Loucy (cell line): ENCODE measurements around the gene IFITM1.
"Not testable (repeated sequence)": the region's sequence is repeated elsewhere in the genome, so short reads cannot be mapped to it uniquely, and the experiment has no call there.

Experiments
- H2AFZ ChIP-seq: fragments of 200-600 bp; sonication (generic); 2 replicates; pipeline ENCODE4 v1.6.0; 2016; ENCODE audit warnings: antibody characterized with exemption, mild to moderate bottlenecking, low read length, moderate library complexity
- H3F3A ChIP-seq: fragments of 200-600 bp; 2 replicates; pipeline ENCODE4 v1.6.0; 2016; ENCODE audit warnings: antibody characterized with exemption, low read depth, mild to moderate bottlenecking
- H3K27me3 ChIP-seq: fragments of 200-600 bp; sonication (generic); 2 replicates; pipeline ENCODE4 v1.6.1; 2014; ENCODE audit warnings: low read length, mild to moderate bottlenecking; ENCODE audit not compliant: insufficient read depth, poor library complexity, severe bottlenecking
- H3K36me3 ChIP-seq: fragments of 200-600 bp; sonication (generic); 2 replicates; pipeline ENCODE4 v1.6.1; 2016; ENCODE audit warnings: low read length; ENCODE audit not compliant: insufficient read depth
- H3K4me1 ChIP-seq: fragments of 200-600 bp; sonication (generic); 2 replicates; pipeline ENCODE4 v1.5.1; 2014; ENCODE audit warnings: low read length, mild to moderate bottlenecking; ENCODE audit not compliant: insufficient read depth, poor library complexity, severe bottlenecking
- H3K4me2 ChIP-seq: fragments of 200-600 bp; sonication (generic); 2 replicates; pipeline ENCODE4 v1.6.0; 2014; ENCODE audit warnings: antibody characterized with exemption, low read length, low read depth, mild to moderate bottlenecking; ENCODE audit not compliant: poor library complexity, severe bottlenecking
- H3K4me3 ChIP-seq: fragments of 200-600 bp; sonication (generic); 2 replicates; pipeline ENCODE4 v1.5.1; 2014; ENCODE audit warnings: low read length, mild to moderate bottlenecking, mixed read lengths; ENCODE audit not compliant: poor library complexity, severe bottlenecking
- H3K79me2 ChIP-seq: fragments of 200-600 bp; sonication (generic); 2 replicates; pipeline ENCODE4 v1.6.1; 2014; ENCODE audit warnings: low read length; ENCODE audit not compliant: insufficient read depth
- H3K9ac ChIP-seq: fragments of 200-600 bp; sonication (generic); 2 replicates; pipeline ENCODE4 v1.6.0; 2014; ENCODE audit warnings: mild to moderate bottlenecking, low read depth, low read length, moderate library complexity; ENCODE audit not compliant: poor library complexity, severe bottlenecking
- H3K9me2 ChIP-seq: fragments of 200-600 bp; sonication (generic); replicated peaks from 2 replicates; pipeline ENCODE4 v1.6.1; 2016; ENCODE audit warnings: low read depth, low read length, mixed read lengths
- H3K9me3 ChIP-seq: fragments of 200-600 bp; sonication (generic); 2 replicates; pipeline ENCODE4 v1.6.1; 2014; ENCODE audit warnings: mild to moderate bottlenecking, antibody characterized with exemption, low read length, low read depth; ENCODE audit not compliant: insufficient read depth
- H4K20me1 ChIP-seq: fragments of 200-600 bp; sonication (generic); 2 replicates; pipeline ENCODE4 v1.6.0; 2014; ENCODE audit warnings: antibody characterized with exemption, low read length, mild to moderate bottlenecking; ENCODE audit not compliant: insufficient read depth, poor library complexity, severe bottlenecking
- CTCF ChIP-seq: fragments of 200-600 bp; sonication (generic); conservative IDR thresholded peaks from 2 replicates; pipeline ENCODE4 v1.5.1; 2014; ENCODE audit warnings: mild to moderate bottlenecking, antibody characterized with exemption, low read length
- EZH2phosphoT487 ChIP-seq: fragments of 200-600 bp; IDR thresholded peaks from 2 replicates; pipeline ENCODE4 v1.6.1; 2018; ENCODE audit warnings: antibody characterized with exemption, mild to moderate bottlenecking, moderate library complexity, borderline replicate concordance

IFITM1 gene

DNA sequence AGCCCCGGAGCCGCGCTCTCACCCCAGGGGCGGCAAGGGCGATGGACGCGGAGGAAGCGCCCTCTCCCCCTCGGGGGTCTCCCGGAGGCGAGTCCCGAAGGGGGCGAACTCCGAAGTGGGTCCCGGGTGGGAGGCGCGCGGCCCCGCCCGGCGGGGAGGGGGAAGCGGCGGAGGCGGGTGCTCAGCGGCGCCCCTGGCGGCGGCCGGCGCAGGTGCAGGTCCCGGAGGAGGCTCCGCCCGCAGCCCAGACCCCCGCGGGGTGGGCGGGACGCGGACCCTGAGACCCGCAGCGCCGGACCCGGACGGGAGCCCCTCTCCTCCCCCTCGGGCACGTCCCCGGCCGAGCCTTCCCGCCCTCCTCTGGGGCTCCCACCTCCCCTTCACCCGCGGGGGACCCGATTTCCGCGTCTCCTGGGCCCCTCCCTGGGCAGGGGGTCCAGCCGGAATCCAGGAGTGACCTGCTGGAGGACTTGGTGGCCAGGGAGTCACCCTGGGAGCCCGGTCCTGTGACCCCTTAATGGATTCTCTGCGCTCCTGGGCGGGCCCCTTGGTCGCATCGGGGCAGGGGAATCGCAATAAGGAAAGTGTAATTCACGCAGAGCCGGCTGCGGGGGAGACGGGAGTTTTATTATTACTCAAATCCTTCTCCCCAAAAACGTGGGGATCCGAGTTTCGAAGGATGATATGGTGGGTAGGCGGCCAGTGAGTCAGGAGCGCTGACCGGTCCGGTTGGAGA lies 2.7 kb upstream of the IFITM1 start:
- Histone ChIP-seq H3K36me3 (peaks cover 15% of the 10 kb centered on the region), H3K4me2 (peak overlapping the region; percentile 93), H3K9ac (peak overlapping the region; percentile 100), H3K79me2 (peaks cover 84% of the 10 kb centered on the region), H4K20me1 (peaks cover 29% of the 10 kb centered on the region), H3K27me3 (peaks cover 22% of the 10 kb centered on the region), H3K4me1 (peaks cover 38% of the 10 kb centered on the region), H3K4me3 (peak overlapping the region; percentile 100)
- not testable (repeated sequence) for H3K9me2 ChIP-seq, H3F3A ChIP-seq, H3K9me3 ChIP-seq, H2AFZ ChIP-seq

DNA sequence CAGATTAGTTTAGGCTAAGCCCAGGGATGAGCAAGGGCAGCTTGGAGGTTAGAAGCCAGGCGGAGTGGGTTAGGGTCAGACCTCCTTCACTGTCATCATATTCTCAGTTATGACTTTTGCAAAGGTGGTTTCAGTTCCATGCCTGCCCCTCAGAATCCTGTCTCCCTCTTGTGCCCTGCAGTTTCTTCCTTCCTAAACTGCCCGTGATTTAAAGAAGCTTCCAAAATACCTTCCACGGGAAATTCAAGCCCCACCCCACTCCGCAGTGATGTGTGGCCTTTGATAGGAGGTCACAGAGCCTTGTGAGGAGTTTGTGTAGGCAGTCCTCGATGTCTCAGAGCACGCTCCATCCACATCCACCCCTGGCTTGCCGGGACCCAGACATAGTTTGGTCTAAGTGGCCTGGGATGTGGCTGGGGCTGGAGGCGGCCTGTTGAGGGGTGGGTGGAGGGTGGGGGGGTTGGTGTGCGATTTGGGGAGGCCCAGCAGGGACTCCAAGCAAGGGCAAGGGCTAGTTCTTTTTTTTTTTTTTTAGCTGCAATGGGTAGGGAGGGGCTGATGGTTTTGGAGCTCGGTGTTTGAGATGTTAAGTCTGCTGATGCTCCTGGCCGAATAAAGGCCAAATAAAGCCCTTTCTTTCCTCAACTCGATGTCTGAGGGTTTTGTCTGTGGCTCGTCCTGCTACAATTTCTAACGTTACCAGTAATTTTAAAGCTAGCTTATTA lies 1.6 kb upstream of the IFITM1 start:
- H3K4me2 ChIP-seq, result peak overlapping the region; percentile 93
- H3K4me1 ChIP-seq, result peaks cover 28% of the 10 kb centered on the region
- peaks cover 40% of the 10 kb centered on the region for H4K20me1 ChIP-seq
- no peak for TF ChIP-seq EZH2phosphoT487
- no peak for TF ChIP-seq CTCF
- no peak overlapping the region for H2AFZ ChIP-seq
- no peaks in the 10 kb centered on the region for H3K9me2 ChIP-seq
- peak overlapping the region; percentile 100 for H3K9ac ChIP-seq
- H3K4me3 ChIP-seq, result peak overlapping the region; percentile 100
- H3K79me2 ChIP-seq, result peaks cover 84% of the 10 kb centered on the region
- H3K9me3 ChIP-seq, result no peaks in the 10 kb centered on the region
- H3F3A ChIP-seq, result peaks cover 15% of the 10 kb centered on the region; the same call in 1 of the 2 replicates
- H3K36me3 ChIP-seq, result peaks cover 25% of the 10 kb centered on the region
- H3K27me3 ChIP-seq, result peaks cover 32% of the 10 kb centered on the region

DNA sequence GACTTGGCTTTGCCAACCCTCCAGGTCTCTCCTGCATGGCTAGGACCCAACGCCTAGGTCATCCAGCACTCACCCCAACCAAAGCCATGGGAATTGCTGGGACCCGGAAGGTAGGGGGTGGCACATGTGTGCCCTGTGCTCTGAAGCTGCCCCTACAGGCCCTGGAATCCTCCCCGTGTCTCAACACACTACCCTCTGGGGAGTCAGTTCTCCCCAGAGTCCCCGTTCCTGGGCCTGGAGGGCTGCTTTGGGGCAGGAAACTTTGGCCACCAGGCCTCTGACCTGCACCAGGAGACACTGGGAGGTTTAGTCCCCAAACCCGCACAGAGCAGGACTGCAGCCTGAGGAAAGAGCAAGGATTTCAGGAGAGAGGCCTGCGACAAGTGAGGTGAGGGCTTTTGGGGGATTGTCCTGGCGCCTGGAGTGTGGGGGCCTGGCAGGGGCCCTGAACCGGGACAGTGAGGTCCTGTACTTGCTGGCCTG lies 495 bp upstream of the IFITM1 start:
- Histone ChIP-seq H3K4me3 (peak overlapping the region; percentile 100), H3K4me2 (peak overlapping the region; percentile 93), H2AFZ (no peak overlapping the region), H3K9me2 (no peaks in the 10 kb centered on the region), H3K36me3 (peaks cover 30% of the 10 kb centered on the region), H3K9me3 (no peaks in the 10 kb centered on the region), H3K27me3 (peaks cover 32% of the 10 kb centered on the region), H4K20me1 (peaks cover 45% of the 10 kb centered on the region), H3K9ac (peak overlapping the region; percentile 100), H3F3A (peaks cover 16% of the 10 kb centered on the region; the same call in 1 of the 2 replicates), H3K4me1 (peaks cover 29% of the 10 kb centered on the region), H3K79me2 (peaks cover 84% of the 10 kb centered on the region)
- no peak for TF ChIP-seq CTCF
- TF ChIP-seq EZH2phosphoT487, result no peak

DNA sequence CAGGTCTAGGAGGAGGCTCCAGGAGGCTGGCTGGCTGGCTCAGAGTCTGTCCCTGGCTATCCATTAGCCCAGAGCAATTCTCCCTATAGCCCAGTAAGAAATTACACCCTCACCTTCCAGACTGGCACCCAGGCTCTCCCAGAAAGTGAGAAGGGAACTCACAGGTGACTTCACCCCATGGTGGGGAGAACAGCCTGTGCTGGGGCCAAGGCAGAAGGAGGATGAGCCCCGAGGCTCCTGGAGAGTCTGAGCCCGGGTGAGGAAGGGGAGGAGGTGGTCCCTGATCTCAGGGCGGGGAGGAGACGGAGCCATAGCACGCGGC lies 675 bp downstream of the IFITM1 start:
- H3K9ac ChIP-seq, result peak overlapping the region; percentile 100
- H3K4me3 ChIP-seq, result peak overlapping the region; percentile 100
- peak overlapping the region; percentile 93 for H3K4me2 ChIP-seq
- peaks cover 31% of the 10 kb centered on the region for H3K4me1 ChIP-seq
- H3K27me3 ChIP-seq, result peaks cover 32% of the 10 kb centered on the region
- H3K36me3 ChIP-seq, result peaks cover 30% of the 10 kb centered on the region
- not testable (repeated sequence) for H3K9me2 ChIP-seq, H3K9me3 ChIP-seq, H2AFZ ChIP-seq
- peaks cover 16% of the 10 kb centered on the region; the same call in 1 of the 2 replicates for H3F3A ChIP-seq
- peaks cover 79% of the 10 kb centered on the region for H3K79me2 ChIP-seq
- H4K20me1 ChIP-seq, result peaks cover 41% of the 10 kb centered on the region
